ENCODE data around the gene CTNNBIP1.

The CTNNBIP1 gene

DNA sequence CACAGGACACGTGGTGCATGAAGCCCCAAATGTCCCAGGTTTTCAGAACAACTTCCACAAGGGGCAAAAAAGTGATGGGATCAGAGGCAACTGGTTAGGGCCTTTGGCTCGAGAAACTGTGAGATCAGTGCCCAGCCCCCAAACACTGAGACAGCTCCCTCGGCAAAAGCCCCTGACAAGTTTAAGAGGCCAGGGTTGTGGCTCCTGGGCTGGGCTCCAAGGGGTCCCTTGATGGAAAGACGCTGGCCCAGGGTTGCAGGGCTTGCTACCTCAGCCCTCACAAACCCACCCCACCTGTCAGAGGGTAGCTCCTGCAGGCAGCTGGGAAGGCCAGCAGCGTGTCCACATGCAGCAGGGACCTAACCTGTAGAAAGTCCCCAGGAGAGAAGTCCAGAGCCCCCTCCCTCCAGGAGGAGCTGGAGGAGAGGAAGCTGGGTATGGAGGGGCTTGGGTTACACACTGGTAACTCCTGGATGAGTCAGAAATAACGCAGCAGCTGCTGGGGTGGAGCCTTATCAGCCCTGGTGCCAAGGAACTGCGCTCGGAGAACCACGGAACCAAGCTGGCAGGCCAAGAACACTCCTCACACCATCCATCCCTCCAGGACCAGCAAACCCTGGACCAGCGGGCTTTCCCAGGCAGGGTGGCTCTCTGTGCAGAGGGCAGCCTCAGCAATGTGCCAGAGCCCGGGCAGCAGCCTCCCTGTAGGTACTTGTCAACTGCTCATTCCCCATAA, 37.5 kb downstream of the CTNNBIP1 start:
- no peak overlapping the region for H3K4ac ChIP-seq (ENCODE audit: low read depth, low read length)
- H2AK5ac ChIP-seq (ENCODE audit: low read length): no peak overlapping the region
- H2BK12ac ChIP-seq (ENCODE audit: low read length): no peak overlapping the region
- no peak overlapping the region for H4K12ac ChIP-seq (ENCODE audit: low read depth, low read length)
- H3K23ac ChIP-seq (ENCODE audit: low read length): no peak overlapping the region
- H3K4me3 ChIP-seq (ENCODE audit: low read depth, low read length): peak overlapping the region; percentile 28
- no peak overlapping the region for H3K4me2 ChIP-seq (ENCODE audit: low read length)
- no peak overlapping the region for H4K91ac ChIP-seq (ENCODE audit: low read depth, low read length)
- no peak overlapping the region for H3K9ac ChIP-seq (ENCODE audit: low read length)
- H3K4me1 ChIP-seq (ENCODE audit: control insufficient read depth in 1 of 2, insufficient read depth in 2 of 2, low read length in 2 of 2): peaks cover 2 to 3% of the 10 kb centered on the region in 2 experiments
- no peak for DNase-seq
- H2AFZ ChIP-seq (ENCODE audit: insufficient read depth, low read length, poor library complexity): no peak overlapping the region
- no peak overlapping the region for H2BK5ac ChIP-seq (ENCODE audit: low read depth, low read length, poor library complexity)
- whole genome bisulfite sequencing (ENCODE audit: extremely low coverage, insufficient coverage, insufficient read length): no CpG with 5 or more reads among the region's 11 CpGs
- H3K27ac ChIP-seq (ENCODE audit: low read depth, low read length): no peak overlapping the region
- H4K8ac ChIP-seq (ENCODE audit: low read depth, low read length): no peak overlapping the region
- H3K9me3 ChIP-seq (ENCODE audit: insufficient read depth, low read depth, low read length): no peaks in the 10 kb centered on the region
- H3K36me3 ChIP-seq (ENCODE audit: control insufficient read depth in 1 of 2, insufficient read depth in 2 of 2, low read length in 2 of 2): peaks cover 12 to 14% of the 10 kb centered on the region in 2 experiments
- H3K27me3 ChIP-seq (ENCODE audit: insufficient read depth, low read length): no peaks in the 10 kb centered on the region
- no peak overlapping the region for H3K14ac ChIP-seq (ENCODE audit: low read length)
- no peaks in the 10 kb centered on the region for H3K79me2 ChIP-seq (ENCODE audit: control insufficient read depth, insufficient read depth, low read length, poor library complexity)
- H3K18ac ChIP-seq (ENCODE audit: low read length): no peak overlapping the region
- H2BK120ac ChIP-seq (ENCODE audit: insufficient read depth, low read length, poor library complexity): no peak overlapping the region
- no peaks in the 10 kb centered on the region for H3K79me1 ChIP-seq (ENCODE audit: low read length)

DNA sequence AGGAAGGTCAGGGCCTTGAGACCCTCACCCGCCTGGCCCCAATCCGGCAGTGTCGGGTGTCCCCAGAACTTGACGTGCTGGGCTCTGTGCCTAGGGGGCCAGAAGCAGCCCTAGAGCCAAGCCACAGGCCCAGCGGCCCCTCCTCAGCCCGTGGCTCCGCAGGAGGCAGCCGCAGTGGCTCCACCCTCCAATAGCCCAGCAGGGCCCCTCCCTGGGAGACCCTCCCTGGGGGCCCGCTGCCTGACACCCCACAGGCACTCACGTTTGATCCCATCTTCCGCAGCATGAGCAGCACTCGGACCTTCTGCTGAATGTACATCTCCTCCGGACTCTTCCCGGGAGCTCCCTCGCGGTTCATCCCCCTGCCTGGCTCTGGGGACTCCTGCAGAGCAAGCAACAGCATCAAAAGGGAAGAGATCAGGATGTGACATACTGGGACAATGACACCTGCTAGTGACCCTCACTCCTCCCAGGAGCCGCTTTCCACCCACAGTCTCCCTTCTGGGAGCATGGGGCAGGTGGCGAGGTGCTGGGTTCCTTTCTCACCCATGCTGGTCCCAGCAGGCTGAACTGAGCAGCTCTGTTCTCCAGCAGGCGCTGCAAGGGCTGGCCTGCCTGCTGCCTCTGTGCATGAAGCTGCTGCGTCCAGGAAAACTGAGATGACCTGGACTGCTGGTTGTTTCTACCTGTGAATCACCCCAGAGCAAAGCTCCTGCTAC, 38.2 kb downstream of the CTNNBIP1 start:
- peaks cover 2 to 3% of the 10 kb centered on the region in 2 experiments for H3K4me1 ChIP-seq (ENCODE audit: control insufficient read depth in 1 of 2, insufficient read depth in 2 of 2, low read length in 2 of 2)
- H2BK5ac ChIP-seq (ENCODE audit: low read depth, low read length, poor library complexity): no peak overlapping the region
- DNase-seq: no peak
- H3K4me2 ChIP-seq (ENCODE audit: low read length): no peak overlapping the region
- H3K79me1 ChIP-seq (ENCODE audit: low read length): no peaks in the 10 kb centered on the region
- H3K4me3 ChIP-seq (ENCODE audit: low read depth, low read length): no peak overlapping the region
- H3K9ac ChIP-seq (ENCODE audit: low read length): no peak overlapping the region
- no peaks in the 10 kb centered on the region for H3K9me3 ChIP-seq (ENCODE audit: insufficient read depth, low read depth, low read length)
- H4K8ac ChIP-seq (ENCODE audit: low read depth, low read length): no peak overlapping the region
- no peaks in the 10 kb centered on the region for H3K79me2 ChIP-seq (ENCODE audit: control insufficient read depth, insufficient read depth, low read length, poor library complexity)
- no peak overlapping the region for H4K91ac ChIP-seq (ENCODE audit: low read depth, low read length)
- no peak overlapping the region for H2AK5ac ChIP-seq (ENCODE audit: low read length)
- no peak overlapping the region for H2BK120ac ChIP-seq (ENCODE audit: insufficient read depth, low read length, poor library complexity)
- no peak overlapping the region for H4K12ac ChIP-seq (ENCODE audit: low read depth, low read length)
- H2BK12ac ChIP-seq (ENCODE audit: low read length): no peak overlapping the region
- no peak overlapping the region for H3K4ac ChIP-seq (ENCODE audit: low read depth, low read length)
- peaks cover 15% of the 10 kb centered on the region in 2 experiments for H3K36me3 ChIP-seq (ENCODE audit: control insufficient read depth in 1 of 2, insufficient read depth in 2 of 2, low read length in 2 of 2)
- H3K23ac ChIP-seq (ENCODE audit: low read length): no peak overlapping the region
- H3K18ac ChIP-seq (ENCODE audit: low read length): no peak overlapping the region
- H2AFZ ChIP-seq (ENCODE audit: insufficient read depth, low read length, poor library complexity): no peak overlapping the region
- H3K14ac ChIP-seq (ENCODE audit: low read length): no peak overlapping the region
- WGBS (ENCODE audit: extremely low coverage, insufficient coverage, insufficient read length): no CpG with 5 or more reads among the region's 20 CpGs
- no peaks in the 10 kb centered on the region for H3K27me3 ChIP-seq (ENCODE audit: insufficient read depth, low read length)
- no peak overlapping the region for H3K27ac ChIP-seq (ENCODE audit: low read depth, low read length)

DNA sequence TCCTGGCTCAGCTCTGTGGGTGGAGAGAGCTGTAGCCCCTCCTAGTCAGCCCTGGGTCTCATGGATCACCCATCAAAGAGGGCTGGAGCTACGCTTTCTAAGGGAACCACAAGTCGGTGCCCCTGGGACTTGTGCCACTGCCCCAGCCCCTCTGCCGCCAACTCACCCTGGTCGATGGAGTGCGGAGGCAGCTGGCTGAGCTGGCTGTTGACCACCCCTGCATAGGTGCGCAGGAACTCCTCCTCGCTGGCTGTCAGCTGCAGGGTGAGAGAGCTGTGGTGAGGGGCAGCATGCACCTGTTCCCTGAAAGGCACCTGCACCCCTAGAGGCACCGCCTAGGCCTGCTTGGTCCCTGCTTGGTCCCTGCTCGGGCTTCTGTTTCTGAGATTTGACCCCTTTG, 39.0 kb downstream of the CTNNBIP1 start:
- Histone ChIP-seq H3K4ac (ENCODE audit: low read depth, low read length) (no peak overlapping the region), H3K23ac (ENCODE audit: low read length) (no peak overlapping the region), H2BK12ac (ENCODE audit: low read length) (no peak overlapping the region), H2AFZ (ENCODE audit: insufficient read depth, low read length, poor library complexity) (no peak overlapping the region), H3K36me3 (ENCODE audit: control insufficient read depth in 1 of 2, insufficient read depth in 2 of 2, low read length in 2 of 2) (peaks cover 17 to 21% of the 10 kb centered on the region in 2 experiments), H3K4me2 (ENCODE audit: low read length) (no peak overlapping the region), H4K12ac (ENCODE audit: low read depth, low read length) (no peak overlapping the region), H3K18ac (ENCODE audit: low read length) (no peak overlapping the region), H3K27me3 (ENCODE audit: insufficient read depth, low read length) (no peaks in the 10 kb centered on the region), H3K4me1 (ENCODE audit: control insufficient read depth in 1 of 2, insufficient read depth in 2 of 2, low read length in 2 of 2) (peaks cover 2 to 3% of the 10 kb centered on the region in 2 experiments), H3K9me3 (ENCODE audit: insufficient read depth, low read depth, low read length) (no peaks in the 10 kb centered on the region), H3K79me2 (ENCODE audit: control insufficient read depth, insufficient read depth, low read length, poor library complexity) (no peaks in the 10 kb centered on the region), H3K79me1 (ENCODE audit: low read length) (no peaks in the 10 kb centered on the region), H2AK5ac (ENCODE audit: low read length) (no peak overlapping the region), H4K91ac (ENCODE audit: low read depth, low read length) (no peak overlapping the region), H3K9ac (ENCODE audit: low read length) (no peak overlapping the region), H4K8ac (ENCODE audit: low read depth, low read length) (no peak overlapping the region), H3K27ac (ENCODE audit: low read depth, low read length) (no peak overlapping the region), H2BK5ac (ENCODE audit: low read depth, low read length, poor library complexity) (no peak overlapping the region), H2BK120ac (ENCODE audit: insufficient read depth, low read length, poor library complexity) (no peak overlapping the region), H3K14ac (ENCODE audit: low read length) (no peak overlapping the region), H3K4me3 (ENCODE audit: low read depth, low read length) (no peak overlapping the region)
- no peak for DNase-seq
- no CpG with 5 or more reads among the region's 9 CpGs for WGBS (ENCODE audit: extremely low coverage, insufficient coverage, insufficient read length)

DNA sequence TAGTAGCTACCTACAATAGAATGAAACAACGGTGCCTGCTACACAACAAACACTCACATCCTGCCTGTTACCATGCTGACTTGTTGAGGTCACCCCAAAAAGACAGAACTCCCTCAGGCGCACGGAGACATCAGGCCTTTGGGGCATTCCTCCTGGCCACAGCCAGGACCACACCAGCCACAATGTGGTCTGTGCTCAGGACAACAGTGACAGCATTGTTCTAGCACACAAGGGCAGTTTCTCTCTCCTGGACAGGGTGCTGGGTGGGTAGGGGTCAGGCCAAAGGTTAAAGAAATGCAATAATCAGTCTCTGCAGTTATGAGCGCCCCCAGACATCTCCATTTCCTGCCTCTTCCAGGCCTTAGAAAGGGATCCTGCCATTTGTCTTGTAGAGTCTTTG, 39.5 kb downstream of the CTNNBIP1 start:
- no peak overlapping the region for H4K8ac ChIP-seq (ENCODE audit: low read depth, low read length)
- H2AFZ ChIP-seq (ENCODE audit: insufficient read depth, low read length, poor library complexity): no peak overlapping the region
- no peak overlapping the region for H3K4me2 ChIP-seq (ENCODE audit: low read length)
- H4K91ac ChIP-seq (ENCODE audit: low read depth, low read length): no peak overlapping the region
- H2AK5ac ChIP-seq (ENCODE audit: low read length): no peak overlapping the region
- H3K14ac ChIP-seq (ENCODE audit: low read length): no peak overlapping the region
- no peak overlapping the region for H2BK12ac ChIP-seq (ENCODE audit: low read length)
- no peak overlapping the region for H4K12ac ChIP-seq (ENCODE audit: low read depth, low read length)
- no peak overlapping the region for H3K27ac ChIP-seq (ENCODE audit: low read depth, low read length)
- H3K4me1 ChIP-seq (ENCODE audit: control insufficient read depth in 1 of 2, insufficient read depth in 2 of 2, low read length in 2 of 2): peaks cover 2 to 3% of the 10 kb centered on the region in 2 experiments
- no CpG with 5 or more reads among the region's 4 CpGs for WGBS (ENCODE audit: extremely low coverage, insufficient coverage, insufficient read length)
- no peaks in the 10 kb centered on the region for H3K9me3 ChIP-seq (ENCODE audit: insufficient read depth, low read depth, low read length)
- no peak overlapping the region for H2BK120ac ChIP-seq (ENCODE audit: insufficient read depth, low read length, poor library complexity)
- no peak overlapping the region for H3K4me3 ChIP-seq (ENCODE audit: low read depth, low read length)
- H3K27me3 ChIP-seq (ENCODE audit: insufficient read depth, low read length): no peaks in the 10 kb centered on the region
- no peak overlapping the region for H3K23ac ChIP-seq (ENCODE audit: low read length)
- H2BK5ac ChIP-seq (ENCODE audit: low read depth, low read length, poor library complexity): no peak overlapping the region
- H3K18ac ChIP-seq (ENCODE audit: low read length): no peak overlapping the region
- no peak for DNase-seq
- no peaks in the 10 kb centered on the region for H3K79me1 ChIP-seq (ENCODE audit: low read length)
- no peaks in the 10 kb centered on the region for H3K79me2 ChIP-seq (ENCODE audit: control insufficient read depth, insufficient read depth, low read length, poor library complexity)
- H3K9ac ChIP-seq (ENCODE audit: low read length): no peak overlapping the region
- H3K4ac ChIP-seq (ENCODE audit: low read depth, low read length): no peak overlapping the region
- peaks cover 18 to 22% of the 10 kb centered on the region in 2 experiments for H3K36me3 ChIP-seq (ENCODE audit: control insufficient read depth in 1 of 2, insufficient read depth in 2 of 2, low read length in 2 of 2)
